Stimulated activated CD8-positive, alpha-beta memory T cell treated with anti-CD3 and anti-CD28 coated beads, Interleukin-15, amount 100 ng/mL, for 48 hours (primary cell): ENCODE measurements around the gene ALG12.

ENCODE experiments used
- DNase-seq, 2 donors: peaks; one replicate each; pipeline ENCODE4 v3.0.0-alpha.2; 2020; ENCODE audit warnings: low read depth in 2 of 2

The ALG12 gene

DNA sequence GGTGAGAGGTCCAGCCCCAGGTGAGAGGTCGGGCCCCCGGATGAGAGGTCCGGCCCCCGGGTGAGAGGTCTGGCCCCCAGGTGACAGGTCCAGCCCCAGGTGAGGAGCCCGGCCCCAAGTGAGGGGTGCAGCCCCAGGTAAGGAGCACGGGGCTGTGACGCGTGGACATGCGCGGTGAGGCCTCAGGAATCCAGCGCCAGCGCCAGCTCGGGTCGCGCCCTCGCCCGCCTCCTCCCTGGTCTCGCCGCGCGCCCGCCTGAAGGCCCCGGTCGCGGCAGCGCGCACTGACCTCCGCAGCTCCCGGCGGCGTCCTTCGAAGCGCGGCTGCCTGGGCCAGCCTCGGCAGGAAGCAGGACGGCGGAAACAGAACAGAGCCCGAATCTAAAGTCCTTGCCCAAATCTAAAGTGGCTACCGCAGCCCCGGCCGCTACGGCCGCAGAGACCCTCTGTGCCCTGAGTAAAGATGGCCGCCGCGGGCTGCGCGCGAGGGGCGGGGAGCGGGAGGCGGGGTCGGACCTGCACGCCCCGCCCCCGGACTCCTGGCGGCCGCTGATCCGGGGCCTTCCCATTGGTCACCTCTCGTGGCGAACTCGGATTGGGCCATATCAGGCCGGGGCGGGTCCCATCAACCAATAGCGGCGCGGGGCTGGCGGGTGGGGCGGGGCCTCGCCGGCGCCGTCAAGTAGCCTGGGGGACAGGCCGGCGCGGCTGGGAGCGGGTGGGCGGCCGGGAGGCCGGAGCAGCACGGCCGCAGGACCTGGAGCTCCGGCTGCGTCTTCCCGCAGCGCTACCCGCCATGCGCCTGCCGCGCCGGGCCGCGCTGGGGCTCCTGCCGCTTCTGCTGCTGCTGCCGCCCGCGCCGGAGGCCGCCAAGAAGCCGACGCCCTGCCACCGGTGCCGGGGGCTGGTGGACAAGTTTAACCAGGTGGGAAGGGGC is at the start of gene ALG12, which contains the start of gene CRELD2:
TSS of gene ALG12 (minus strand) at position 465 of the 937 bp plus-strand sequence. CDS start 4,673 bp downstream, outside the sequence.
TSS of gene CRELD2 (plus strand) at position 661 of the 937 bp plus-strand sequence. CDS start at position 797, 136 bp downstream.
- peak; percentile 94 to 96 for DNase-seq

DNA sequence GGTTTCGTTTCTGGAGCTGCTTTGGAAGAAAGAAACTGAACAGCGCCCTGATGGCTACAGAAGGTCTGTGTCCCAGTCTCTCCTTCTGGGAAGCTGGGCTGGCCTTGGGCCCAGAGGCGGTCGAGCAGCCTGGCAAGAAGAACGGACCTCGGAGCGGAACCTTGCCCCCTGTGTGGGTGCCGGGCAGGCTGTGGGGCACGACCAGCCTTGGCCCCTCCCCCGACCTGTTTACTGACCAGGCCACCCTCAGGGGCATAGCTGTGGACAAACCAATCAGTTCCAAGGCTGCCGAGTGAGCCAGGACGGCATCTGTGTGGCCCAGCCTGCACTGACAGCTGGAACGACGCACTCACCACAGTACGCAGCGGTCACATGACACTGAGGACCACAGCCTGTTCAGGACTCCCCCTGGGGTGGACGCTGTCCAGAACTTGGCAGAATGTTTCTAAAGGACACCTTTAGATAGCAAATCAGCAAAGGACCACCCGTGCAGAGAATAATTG is 49.5 kb upstream of the ALG12 start:
- no peak for DNase-seq

DNA sequence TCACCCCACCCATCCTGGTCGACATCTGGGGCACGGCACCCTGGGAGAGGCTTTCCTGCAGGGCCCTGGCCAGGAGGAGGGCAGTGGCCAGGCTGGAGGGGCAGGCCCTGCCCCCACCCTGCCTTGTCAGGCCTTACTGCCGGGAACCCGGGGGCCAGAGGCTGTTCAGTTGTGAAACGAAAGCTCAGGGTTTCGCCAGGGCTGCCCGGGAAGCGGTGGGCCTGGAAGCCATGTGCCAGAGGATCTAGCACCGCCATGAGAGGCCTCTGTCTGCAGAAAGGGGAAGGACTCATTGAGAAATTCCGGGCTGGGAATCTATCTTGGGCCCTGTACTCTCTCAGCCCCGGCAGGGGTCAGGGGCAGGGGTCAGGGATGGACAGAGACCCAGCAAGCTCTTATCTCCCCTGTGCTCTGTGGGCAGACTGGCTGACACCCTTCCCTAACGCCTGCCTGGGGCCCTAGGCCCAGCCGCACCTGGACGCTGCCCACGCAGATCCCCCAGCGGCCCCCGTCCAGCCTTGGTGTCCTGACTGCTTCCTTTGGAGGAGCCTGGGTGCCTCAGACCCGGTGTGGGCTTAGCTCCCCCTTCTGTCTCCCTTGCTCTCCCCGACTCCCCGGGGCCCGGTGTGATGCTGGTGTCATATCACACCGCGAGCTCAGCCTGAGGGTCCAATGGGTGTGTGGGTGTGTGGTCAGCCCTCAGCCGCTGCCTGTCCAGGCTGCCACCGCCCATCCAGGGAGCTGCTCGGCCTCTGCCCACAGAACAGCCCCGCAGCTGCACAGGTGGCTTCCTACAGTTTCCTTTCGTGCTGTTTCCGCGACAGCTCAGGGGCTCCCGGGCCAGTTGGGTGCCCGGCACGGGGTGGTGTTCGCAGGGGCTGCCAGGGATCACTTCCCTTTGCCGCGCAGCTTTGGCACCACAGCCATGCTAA is 48.8 kb upstream of the ALG12 start:
- no peak for DNase-seq

DNA sequence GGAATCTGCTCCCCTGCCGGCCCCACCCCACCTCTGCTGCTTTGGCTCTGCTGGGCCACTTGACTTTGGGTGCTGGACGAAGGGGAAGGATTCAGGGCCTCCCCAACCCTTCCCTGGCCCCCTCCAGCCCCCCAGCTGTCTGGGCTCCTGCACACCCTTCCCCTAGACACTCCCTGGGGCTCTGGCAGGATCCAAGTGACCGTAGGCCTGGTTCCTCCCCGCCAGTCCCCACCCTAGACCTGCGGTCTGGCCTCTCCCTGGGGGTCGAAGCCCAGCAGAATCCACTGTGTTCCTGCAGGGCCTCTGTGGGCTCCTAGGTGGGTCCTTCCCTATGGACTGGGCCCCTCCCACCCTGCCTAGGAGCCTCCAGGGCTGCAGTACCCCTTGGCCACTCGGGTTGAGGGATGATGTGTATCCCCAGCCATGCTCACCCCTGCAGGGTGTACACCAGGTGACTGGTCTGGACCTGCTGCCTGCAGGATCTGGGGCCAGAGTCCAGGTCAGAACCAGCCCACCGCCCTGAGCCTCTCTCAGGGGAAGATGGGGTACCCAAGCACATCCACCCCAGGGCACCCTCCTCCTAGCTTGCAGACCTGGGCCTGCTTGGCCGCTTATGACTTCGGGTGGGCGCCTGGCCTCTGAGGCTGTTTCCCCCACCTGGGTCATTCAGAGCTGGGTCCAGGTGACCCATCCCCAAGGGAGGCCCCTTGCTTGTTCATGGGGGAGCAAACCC is 48.0 kb upstream of the ALG12 start:
- DNase-seq = no peak

DNA sequence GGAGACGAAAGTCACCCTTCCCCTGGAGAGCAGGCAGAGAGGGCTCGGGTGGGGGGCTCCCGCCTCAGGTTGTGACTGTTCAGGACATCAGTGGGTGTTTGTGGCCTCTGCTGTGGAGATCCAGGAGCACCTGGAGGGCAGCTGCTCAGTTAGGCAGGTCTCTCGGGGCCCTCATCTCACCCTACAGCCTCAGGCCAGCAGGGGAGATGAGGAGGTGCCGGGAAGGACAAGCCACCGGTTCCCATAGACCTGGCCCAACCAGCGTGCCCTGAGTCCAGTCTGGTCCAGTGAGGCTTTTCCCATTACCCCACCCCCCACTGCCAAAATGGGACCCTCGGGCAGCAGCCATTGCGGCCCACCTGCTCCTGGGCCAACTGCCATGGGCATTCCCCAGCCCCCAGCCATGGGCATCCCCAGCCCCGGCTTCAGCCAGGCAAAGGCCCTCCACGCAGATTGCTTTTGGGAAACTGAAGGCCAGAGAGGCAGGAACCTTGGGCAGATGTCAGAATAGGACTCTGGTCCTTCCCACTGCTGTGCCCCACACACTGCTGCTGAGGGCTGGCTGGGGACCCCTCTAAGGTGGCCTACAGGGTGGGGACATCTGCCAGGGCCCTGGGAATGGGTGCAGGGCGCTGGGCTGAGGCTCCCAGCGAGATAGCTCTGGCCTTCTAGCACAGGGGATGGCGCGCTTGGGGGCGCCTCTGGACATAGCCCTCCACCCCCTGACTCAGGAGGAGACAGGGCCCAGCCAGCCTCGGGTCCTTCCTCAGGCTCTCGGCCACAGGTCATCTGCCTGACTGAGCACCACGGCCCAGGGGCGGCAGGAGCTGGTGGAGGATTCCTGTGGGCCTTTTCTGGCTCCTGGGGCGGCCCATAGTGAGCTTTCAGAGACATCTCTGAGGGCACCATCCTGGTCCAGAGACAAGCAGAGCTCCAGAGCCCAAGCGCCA is 47.1 kb upstream of the ALG12 start:
- DNase-seq = no peak

DNA sequence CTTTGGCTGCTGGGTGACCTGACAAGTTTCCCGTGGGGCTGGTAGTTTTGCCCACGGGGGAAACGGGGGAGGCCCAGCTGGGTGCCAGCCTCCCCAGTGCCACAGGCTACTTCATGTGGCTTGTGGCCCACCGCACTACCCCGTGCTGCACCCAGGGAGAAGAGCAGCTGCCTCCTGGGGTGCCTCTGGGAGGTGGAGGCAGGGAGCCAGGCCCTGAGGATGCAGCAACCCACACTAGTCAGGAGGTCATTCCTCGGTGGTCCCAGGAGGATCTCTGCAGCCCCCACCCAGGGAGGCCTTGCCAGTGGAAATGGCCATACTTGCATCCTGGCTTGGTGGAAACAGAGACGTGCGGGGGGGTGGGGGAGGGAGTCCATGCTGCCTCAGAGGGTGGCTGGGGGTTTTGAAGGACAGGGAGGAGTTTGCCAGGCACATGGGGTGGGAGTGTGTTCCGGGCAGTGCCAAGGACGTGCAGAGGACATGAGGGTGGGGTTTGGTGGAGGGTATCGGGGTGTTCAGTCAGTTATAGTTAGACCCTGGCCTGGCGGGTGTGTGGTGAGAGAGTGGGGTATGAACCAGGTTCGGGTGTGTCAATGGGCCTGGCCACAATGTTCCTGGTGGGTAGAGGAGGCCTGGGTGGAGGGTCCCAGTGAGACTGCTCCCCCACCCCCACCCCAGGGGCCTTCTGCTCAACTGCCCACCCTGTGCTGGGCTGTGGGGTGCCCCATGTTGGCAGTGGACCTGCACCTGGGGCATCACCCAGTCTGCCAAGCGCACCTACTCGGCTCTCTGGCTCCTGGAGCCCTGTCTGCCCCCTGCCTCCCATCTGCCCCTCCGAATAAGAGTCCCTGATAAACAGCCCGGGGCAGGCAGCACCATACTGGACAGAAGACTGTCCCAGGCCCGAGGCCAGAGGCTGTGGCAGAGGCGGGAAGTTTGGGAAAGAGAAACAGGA is 46.2 kb upstream of the ALG12 start:
- no peak for DNase-seq

DNA sequence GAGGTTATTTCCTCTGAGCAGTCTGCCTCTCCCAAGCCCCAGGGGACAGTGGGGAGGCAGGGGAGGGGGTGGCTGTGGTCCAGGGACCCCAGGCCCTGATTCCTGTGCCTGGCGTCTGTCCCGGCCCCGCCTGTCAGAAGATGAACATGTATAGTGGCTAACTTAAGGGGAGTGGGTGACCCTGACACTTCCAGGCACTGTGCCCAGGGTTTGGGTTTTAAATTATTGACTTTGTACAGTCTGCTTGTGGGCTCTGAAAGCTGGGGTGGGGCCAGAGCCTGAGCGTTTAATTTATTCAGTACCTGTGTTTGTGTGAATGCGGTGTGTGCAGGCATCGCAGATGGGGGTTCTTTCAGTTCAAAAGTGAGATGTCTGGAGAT is 45.4 kb upstream of the ALG12 start:
- DNase-seq = no peak

DNA sequence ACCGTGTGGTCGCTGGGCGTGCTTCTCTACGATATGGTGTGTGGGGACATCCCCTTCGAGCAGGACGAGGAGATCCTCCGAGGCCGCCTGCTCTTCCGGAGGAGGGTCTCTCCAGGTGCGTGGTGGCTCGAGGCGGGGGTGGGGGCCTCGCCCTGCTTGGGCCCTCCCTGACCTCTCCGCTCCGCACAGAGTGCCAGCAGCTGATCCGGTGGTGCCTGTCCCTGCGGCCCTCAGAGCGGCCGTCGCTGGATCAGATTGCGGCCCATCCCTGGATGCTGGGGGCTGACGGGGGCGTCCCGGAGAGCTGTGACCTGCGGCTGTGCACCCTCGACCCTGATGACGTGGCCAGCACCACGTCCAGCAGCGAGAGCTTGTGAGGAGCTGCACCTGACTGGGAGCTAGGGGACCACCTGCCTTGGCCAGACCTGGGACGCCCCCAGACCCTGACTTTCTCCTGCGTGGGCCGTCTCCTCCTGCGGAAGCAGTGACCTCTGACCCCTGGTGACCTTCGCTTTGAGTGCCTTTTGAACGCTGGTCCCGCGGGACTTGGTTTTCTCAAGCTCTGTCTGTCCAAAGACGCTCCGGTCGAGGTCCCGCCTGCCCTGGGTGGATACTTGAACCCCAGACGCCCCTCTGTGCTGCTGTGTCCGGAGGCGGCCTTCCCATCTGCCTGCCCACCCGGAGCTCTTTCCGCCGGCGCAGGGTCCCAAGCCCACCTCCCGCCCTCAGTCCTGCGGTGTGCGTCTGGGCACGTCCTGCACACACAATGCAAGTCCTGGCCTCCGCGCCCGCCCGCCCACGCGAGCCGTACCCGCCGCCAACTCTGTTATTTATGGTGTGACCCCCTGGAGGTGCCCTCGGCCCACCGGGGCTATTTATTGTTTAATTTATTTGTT is 44.8 kb upstream of the ALG12 start:
- no peak for DNase-seq

DNA sequence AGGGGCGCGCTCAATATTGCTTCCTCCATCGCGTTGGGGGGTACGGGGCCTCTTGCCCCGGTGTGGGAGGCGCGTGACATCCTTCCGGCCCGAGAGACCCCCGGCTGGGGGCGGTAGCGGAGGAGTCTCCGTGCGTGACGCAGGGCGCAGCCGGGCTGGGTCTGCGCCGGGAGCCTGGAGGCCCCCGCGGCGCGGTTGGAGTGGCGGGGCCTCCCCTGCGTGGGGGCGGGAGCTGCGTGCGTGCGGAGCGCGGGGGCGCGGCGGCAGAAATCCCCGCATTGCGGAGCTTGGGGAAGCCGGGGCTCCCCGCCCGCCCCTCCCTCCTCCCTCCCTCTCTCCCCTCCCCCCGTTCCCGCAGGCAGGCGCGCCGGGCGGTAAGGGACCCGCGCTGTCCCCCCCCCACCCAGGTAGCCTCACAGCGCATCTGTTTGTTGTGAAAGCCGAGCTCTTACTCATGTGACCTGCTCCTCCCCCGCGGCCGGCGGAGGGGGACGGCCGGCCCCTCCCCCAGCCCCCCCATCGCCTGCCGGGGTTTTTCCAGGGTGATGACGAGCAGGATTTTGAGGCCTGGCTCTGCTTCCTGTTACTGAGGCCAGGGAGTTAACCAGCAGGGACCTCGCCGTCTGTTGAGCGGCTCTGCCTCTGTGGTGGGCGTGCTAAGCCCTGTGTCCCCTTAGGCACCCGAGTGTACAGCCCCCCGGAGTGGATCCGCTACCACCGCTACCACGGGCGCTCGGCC is 43.9 kb upstream of the ALG12 start:
- peak; percentile 86 for DNase-seq

DNA sequence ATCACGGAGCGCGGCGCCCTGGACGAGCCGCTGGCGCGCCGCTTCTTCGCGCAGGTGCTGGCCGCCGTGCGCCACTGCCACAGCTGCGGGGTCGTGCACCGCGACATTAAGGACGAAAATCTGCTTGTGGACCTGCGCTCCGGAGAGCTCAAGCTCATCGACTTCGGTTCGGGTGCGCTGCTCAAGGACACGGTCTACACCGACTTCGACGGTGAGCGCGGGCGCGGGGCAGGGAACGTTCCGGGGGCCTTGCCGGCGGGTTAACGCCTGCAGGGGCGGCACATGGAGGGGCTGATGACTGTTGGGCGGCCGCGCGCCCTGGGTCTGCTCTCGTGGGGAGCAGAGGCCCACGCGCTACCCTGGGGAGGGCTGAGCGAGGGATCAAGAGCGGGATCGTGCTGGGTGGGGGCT is 43.4 kb upstream of the ALG12 start:
- no peak for DNase-seq

DNA sequence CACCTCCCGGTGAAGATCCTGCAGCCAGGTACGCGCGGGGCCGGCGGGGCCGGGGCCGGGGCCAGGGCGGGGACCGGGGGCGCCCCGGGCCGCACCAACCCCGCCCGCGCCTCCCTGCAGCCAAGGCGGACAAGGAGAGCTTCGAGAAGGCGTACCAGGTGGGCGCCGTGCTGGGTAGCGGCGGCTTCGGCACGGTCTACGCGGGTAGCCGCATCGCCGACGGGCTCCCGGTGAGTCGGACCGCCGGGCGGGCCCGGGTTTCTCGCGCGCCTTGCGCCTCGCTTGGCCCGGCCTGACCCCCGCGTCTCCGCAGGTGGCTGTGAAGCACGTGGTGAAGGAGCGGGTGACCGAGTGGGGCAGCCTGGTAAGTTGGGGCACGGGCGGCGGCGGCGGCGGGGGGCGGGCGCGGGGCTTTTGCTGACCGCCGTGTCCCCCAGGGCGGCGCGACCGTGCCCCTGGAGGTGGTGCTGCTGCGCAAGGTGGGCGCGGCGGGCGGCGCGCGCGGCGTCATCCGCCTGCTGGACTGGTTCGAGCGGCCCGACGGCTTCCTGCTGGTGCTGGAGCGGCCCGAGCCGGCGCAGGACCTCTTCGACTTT is 42.9 kb upstream of the ALG12 start:
- DNase-seq = no peak

DNA sequence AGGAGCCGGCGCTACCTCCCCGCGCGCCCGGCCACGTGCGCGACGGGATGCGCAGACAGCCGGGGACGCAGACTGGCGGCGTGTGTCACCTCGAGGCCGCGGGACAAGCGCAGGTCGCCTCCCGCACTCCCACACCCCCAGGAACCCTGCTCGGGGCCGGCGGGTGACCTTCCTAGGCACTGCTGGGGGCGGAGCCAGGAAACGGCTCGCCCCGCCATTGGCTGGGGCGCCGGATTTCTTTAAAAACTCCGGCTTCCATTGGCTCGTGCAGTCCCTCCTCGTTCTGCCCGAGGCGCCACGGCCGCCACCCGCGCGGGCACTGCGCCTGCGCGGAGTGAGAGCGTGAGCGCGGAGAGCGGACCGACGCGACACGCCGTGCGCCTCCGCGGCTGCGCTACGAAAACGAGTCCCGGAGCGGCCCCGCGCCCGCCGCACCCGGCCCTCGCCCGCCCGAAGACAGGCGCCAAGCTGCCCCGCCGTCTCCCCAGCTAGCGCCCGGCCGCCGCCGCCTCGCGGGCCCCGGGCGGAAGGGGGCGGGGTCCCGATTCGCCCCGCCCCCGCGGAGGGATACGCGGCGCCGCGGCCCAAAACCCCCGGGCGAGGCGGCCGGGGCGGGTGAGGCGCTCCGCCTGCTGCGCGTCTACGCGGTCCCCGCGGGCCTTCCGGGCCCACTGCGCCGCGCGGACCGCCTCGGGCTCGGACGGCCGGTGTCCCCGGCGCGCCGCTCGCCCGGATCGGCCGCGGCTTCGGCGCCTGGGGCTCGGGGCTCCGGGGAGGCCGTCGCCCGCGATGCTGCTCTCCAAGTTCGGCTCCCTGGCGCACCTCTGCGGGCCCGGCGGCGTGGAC is 42.1 kb upstream of the ALG12 start, which contains the start of gene PIM3:
TSS of gene PIM3 (plus strand) at position 614 of the 846 bp plus-strand sequence. CDS start at position 790, 176 bp downstream.
- peak; percentile 92 to 95 for DNase-seq

DNA sequence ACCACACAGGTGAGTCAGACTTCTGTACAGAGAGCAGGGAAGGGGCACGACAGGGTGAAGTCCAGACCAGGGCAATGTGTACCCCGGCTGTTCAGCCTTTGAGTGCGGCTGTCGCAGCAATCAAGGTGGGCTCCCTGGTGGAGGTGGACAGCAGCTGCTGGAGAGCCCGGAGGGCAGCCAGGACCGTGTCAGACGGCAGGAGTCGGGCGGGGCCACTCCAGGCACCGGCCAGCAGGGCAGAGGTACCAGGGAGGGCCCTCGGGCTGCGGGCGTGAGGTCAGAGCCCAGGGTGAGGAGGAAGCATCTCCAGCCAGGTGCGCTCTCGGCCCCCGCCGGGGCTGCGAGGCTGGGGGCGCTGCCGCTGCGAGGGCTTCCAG is 41.5 kb upstream of the ALG12 start:
- no peak for DNase-seq

DNA sequence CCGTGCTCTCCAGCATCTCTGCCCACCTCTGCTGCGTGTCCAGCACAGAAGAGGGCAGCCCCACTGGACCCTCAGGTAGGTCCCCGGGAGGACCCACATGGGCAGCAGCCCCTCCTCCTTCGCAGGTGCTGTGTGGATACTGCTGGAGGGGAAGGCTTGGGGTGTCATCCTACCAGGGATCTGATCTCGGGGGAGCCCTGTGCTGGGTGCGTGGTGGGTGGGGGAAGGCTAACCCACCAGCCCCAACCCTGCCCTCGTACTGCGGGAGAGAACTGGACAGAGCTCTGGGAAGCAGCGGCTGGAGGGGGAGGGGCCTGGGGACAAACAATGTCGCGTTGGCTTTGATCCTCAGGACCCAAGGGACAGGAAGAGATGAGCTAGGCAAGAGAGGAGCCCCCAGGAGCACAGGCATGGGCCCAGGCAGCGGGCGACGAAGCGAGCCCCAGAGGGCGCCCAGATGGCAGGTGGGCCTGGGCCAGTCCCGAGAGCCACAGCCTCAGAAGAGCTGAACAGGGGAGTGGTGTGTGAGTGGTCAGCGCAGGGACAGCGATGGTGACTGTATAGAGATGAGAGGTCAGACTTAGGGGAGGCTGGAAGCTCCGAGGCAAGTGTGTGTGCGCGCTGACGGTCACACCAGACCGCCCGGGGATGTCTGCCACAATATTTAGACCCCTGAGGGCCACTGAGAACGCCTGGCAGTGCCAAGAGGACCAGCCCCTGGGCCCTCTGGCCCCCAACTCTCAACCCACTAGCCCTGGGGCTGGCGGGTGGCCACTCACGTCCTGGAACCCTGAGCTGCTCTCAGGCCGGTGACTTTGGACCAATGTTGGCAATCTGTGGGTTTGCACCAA is 40.9 kb upstream of the ALG12 start:
- no peak for DNase-seq

DNA sequence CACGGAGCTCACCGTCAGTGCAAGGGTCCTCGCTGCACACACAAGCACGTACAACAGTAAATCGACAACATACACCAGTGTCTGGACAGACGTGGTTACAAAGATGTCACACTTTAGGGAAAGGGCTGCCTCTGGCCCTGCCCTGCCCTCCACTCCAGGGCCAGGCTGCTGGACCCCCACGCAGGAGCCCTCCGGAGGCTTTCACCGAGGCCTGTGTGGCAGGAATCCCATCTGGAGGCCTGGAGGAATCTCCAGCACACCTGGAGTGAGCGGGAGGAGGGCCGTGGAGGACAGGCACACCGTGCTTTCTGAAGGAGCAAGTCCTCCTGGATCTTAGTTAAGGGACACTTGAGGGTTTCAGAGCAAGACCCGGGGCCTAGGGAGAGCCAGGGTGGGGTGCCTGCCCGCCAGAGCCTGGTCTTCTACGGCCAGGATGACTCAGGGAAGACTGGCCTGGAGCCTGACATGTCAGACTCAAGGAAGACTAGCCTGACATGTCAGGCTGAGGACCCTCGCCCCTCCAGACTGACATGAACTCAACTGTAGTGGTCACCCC is 40.2 kb upstream of the ALG12 start:
- DNase-seq = no peak
